HG03378 (cell line): ENCODE results near the gene CD300LG.

Experiments
- ATAC-seq: cut with Tn5 transposase; IDR thresholded peaks from one replicate; pipeline ENCODE4 v1.9.1; 2021; ENCODE audit warnings: mild to moderate bottlenecking, moderate library complexity; ENCODE audit not compliant: unreplicated experiment

Gene CD300LG

DNA sequence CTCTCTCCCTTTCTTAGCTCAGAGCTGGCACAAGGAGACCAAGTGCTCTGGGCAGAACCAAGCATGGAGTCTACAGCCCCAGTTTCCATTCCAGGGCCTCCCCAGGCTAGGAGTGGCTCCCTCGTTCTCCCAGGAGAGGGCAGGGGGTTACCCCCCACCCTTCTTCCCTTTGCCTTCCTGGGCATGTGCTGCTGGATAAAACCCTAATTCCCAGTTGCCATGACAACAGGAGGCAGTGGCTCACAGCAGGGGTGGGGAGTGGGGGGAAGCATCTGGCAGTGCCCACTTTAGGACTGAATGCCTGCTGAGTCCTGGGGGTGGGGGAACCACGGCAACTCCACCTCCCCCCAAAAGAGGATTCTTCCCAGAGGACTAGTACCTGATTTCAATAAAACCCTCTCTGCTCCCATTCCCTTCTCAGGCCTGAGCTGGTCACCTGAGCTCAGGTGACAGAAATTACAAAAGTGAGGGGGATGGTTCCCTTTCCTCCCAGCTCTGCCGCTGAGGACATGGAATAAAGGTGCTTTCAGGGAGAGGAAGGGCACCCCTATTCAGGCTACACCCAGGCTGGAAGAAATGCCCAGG, 58.5 kb downstream of the CD300LG start:
- ATAC-seq, result no peak

DNA sequence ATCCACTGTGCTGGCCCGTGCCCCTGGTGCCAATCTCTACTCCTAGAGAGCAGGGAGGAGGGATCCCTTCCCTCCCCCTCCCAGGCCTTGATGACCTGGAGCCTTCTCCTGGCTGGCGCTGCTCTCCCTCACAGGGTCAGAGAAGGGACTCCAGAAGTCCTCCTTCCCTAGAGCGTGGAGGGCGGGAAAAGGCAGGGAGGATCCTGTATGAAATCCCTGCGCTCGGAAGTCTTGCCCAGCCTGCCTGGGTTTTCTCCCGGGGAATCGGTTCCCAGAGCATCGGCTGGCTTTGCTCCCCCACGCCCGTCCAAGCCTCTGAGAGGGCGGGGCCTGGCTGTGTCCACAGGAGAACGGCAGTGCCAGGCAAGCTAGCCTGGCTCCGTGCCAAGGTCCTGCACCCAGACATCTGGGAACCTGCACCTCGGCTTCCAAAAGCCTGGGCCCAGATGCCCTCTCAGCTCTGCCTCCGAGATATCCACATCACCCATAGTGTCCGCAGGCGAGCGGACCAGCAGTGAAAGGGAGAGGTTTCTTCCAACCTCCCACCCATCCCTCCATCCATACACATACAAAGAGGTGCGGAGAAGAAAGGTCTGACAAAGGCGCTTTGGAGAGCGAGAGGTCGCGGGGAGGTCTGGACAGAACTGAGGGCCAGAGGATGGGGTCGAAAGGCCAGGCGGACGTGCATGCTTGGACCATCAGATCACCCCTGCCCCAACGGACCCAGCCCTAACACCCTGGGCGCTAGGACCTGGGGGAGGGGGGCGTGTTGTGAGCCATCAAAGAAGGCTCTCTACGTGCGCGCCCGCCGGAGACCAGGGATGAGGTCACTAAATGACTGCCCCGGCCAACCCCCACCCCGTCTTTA, 59.2 kb downstream of the CD300LG start:
- no peak for ATAC-seq

DNA sequence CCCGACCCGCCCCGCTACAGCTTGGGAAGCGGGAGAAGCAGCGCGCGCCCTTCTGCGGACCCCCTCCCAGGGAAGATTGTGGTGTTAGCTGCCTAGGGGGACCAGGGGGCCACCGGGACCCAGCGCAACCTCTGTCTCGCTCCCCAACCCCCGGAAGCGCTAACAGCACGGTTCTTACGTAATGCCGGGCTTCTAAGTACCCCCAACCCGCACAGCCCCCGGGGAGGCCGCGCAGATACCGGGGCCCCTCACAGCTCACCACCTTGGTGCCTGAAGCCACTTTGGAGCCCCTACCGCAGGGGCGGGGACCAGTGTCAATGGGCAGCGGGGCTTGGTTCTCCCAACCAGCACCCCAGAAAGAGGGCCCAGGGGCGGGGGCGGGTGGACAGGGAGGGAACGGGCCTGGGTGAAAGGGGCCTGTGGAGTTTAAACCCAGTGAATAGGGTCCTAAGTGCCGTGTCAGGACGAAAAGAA, 60.0 kb downstream of the CD300LG start:
- no peak for ATAC-seq

DNA sequence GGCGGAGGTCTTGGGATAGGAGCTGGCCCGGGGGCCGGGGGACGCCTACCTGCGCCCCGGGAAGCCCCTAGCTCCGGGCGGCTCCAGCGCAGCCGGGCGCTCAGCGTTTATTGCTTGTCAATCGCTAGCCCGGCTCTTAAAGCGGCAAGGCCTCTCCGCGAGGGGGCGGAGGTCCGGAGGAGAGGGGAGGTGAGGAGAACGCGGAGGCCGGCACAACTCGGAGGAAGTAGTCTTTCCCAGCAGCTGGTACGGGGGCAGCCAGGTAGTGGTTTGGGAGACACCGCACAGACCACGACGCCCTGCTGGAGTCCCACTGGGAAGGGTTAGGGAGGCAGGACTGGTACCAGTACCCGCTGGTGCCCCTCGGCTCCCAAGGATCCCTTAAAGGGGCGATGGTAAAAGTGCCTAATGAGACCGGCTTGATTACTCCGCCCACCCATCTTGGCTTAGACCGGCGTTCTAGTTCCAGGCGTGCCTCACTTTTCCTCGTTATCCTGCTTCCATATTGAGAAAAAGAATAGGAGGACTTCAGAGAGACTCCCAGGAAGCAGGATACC, 60.5 kb downstream of the CD300LG start, which contains the start of gene MPP2:
MPP2 (minus strand) TSS at position 112 of the 557 bp plus-strand sequence. CDS start 3,076 bp downstream, outside the sequence.
- no peak for ATAC-seq

DNA sequence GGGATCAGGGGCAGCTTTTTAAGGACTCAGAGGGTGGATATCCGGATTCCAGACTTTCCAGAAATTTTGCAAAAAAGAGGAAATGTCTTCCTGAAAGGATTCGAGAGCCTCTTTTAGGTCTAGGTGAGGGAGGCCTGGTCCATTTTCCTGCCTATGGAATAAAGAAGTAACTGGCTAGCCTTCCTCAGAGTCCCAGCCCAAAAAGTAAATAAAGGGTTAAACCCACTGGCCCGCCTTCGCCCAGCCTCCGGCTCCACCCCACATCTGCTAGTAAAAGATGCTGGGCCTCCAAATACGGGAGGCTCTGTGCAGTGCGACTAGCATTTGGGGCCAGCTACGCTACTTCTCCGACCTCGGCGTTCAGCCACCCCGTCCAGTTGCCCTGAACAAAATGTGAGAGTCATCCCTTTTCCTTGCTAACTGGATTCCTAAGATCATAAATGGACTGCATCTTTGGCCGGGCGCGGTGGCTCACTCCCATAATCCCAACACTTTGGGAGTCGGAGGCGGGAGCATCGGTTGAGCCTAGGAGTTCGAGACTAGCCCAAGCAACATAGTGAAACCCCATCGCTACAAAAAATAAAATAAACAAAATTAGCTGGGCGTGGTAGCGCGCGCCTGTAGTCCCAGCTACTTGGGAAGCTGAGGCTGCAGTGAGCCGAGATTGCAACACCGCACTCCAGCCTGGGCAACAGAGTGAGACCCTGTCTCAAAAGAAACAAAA, 61.2 kb downstream of the CD300LG start:
- no peak for ATAC-seq

DNA sequence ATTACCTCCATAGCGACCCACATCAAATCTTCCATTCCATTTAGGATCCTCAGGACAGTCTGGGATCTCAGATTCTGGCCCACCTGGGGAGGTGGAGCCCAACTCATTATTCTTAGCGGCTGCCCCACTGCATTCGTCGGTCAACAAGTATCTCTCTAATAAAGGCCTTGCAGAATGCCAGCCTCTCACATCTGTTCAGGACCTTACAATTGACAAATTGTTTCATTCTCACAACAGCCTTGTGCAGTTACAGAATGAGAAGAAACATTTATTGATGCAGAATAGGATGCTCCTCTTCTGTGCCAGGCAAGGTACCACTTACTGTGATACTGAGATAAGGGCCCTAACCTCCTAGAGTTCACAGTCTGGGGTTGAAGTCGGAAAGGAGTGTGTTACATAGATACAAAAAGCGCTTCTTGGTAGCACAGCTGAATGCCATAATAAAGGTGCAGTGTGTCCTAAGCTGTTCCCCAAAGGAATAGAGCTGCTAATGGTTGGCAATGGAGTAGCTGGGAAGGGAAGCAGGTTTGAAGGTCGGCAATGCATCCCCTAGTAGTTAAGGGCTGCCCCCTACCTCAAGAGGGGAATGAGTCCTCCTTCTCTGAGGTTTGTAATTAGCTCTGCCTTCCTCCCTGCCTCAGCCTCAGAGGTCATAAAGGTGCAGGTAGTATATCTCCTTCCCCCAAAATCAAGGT, 62.7 kb downstream of the CD300LG start:
- no peak for ATAC-seq

DNA sequence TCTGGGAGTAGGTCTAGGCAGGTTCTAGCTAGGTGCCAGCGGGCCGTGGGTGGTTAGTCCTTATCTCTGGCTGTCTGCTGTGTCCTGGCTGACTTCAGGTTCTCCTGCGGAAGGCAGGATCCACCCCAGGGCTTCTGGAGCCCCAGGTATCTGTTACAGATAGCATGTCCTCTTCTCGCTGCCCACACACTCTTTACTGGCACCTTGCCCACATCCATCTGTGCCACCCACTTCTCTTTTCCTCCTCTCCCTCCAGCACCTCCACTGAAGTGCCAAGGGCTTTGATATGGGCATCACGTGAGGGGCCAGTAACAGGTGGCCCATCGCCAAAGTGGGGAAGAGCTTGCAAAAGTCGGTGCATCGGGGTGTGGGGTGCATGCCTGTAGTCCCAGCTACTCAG, 64.9 kb downstream of the CD300LG start:
- ATAC-seq, result no peak

DNA sequence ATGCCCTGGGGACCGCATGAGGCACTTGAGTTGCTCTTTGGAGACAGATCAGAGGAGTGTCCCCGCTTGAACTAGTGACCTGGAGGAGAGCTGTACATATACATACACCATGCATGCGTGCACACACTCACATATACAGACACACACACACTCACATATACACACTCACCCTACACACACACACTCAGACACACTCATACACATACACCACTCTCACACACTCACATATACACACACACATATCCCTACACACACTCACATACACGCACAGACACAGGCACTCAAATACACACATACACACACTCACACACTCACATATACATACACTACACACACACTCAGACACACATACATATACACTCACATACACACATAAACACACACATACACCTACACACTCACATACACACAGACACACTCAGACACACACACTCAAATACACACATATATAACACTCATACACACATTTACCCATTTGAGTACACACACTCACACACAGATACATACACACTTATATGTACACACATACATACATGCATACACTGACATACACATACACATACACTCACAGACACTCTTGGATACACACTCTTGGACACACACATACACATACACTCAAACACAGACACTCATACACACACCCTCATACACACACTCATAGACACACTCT, 65.8 kb downstream of the CD300LG start:
- ATAC-seq, result no peak
